Osteocyte (in vitro differentiated cells): Measurements from ENCODE around the gene ACOT7. TPM values are rescaled to one million over a fixed set of nuclear protein-coding genes. Genes with fewer than 3 reads are reported as not detected.

Experiments used
- DNase-seq: peaks from one replicate; pipeline ENCODE4 v3.0.0; 2021; ENCODE audit warnings: mixed read lengths; ENCODE audit not compliant: unreplicated experiment; ENCODE audit errors: extremely low spot score
- H3K27ac Mint-ChIP-seq: one replicate; pipeline ENCODE4 v1.8.0; 2021; ENCODE audit warnings: mild to moderate bottlenecking, mixed read lengths; ENCODE audit not compliant: unreplicated experiment
- H3K27me3 Mint-ChIP-seq: one replicate; pipeline ENCODE4 v1.8.0; 2021; ENCODE audit warnings: mixed read lengths; ENCODE audit not compliant: unreplicated experiment
- H3K36me3 Mint-ChIP-seq: one replicate; pipeline ENCODE4 v1.8.0; 2021; ENCODE audit warnings: mixed read lengths; ENCODE audit not compliant: unreplicated experiment
- H3K4me1 Mint-ChIP-seq: one replicate; pipeline ENCODE4 v1.8.0; 2021; ENCODE audit warnings: mixed read lengths; ENCODE audit not compliant: unreplicated experiment
- H3K4me3 Mint-ChIP-seq: one replicate; pipeline ENCODE4 v1.8.0; 2021; ENCODE audit warnings: mild to moderate bottlenecking, moderate library complexity, mixed read lengths; ENCODE audit not compliant: unreplicated experiment
- H3K9me3 Mint-ChIP-seq: one replicate; pipeline ENCODE4 v1.8.0; 2021; ENCODE audit warnings: mixed read lengths; ENCODE audit not compliant: unreplicated experiment
- CTCF ChIP-seq: fragments of 200-600 bp; sonication (generic); IDR thresholded peaks from 2 replicates; pipeline ENCODE4 v1.5.0; 2021; ENCODE audit warnings: antibody characterized with exemption, mild to moderate bottlenecking, moderate library complexity
- total RNA-seq: library from RNA; stranded (reverse); gene quantifications from 2 replicates; pipeline ENCODE4 v1.2.1, GENCODE V29; 2021

ACOT7 gene
- total RNA-seq, 1 donor from 2014 or later = 21.8 TPM

GRCh38 chr1:6276811-6277555, 116.6 kb downstream of the ACOT7 start:
- no peaks in the 10 kb centered on the region for H3K9me3 Mint-ChIP-seq
- H3K4me1 Mint-ChIP-seq = peaks cover 25% of the 10 kb centered on the region
- H3K27ac Mint-ChIP-seq = peak overlapping the region; percentile 90
- no peak for TF ChIP-seq CTCF
- no peak for DNase-seq
- peak overlapping the region; percentile 60 for H3K4me3 Mint-ChIP-seq
- no peaks in the 10 kb centered on the region for H3K36me3 Mint-ChIP-seq
- no peaks in the 10 kb centered on the region for H3K27me3 Mint-ChIP-seq

- no peak for TF ChIP-seq CTCF
- H3K27me3 Mint-ChIP-seq = no peaks in the 10 kb centered on the region
- peak overlapping the region; percentile 60 for H3K4me3 Mint-ChIP-seq
- DNase-seq = peak; percentile 89
- peaks cover 27% of the 10 kb centered on the region for H3K4me1 Mint-ChIP-seq
- no peaks in the 10 kb centered on the region for H3K36me3 Mint-ChIP-seq
- no peaks in the 10 kb centered on the region for H3K9me3 Mint-ChIP-seq
- H3K27ac Mint-ChIP-seq = peak overlapping the region; percentile 90
Observed at GRCh38 chr1:6275826-6276782, 117.5 kb downstream of the ACOT7 start.

GRCh38 chr1:6274622-6275139, 118.9 kb downstream of the ACOT7 start:
- H3K27ac Mint-ChIP-seq = no peak overlapping the region
- DNase-seq = no peak
- no peaks in the 10 kb centered on the region for H3K27me3 Mint-ChIP-seq
- no peaks in the 10 kb centered on the region for H3K36me3 Mint-ChIP-seq
- H3K4me3 Mint-ChIP-seq = no peak overlapping the region
- no peak for TF ChIP-seq CTCF
- no peaks in the 10 kb centered on the region for H3K9me3 Mint-ChIP-seq
- peaks cover 36% of the 10 kb centered on the region for H3K4me1 Mint-ChIP-seq

- H3K27me3 Mint-ChIP-seq = no peaks in the 10 kb centered on the region
- no peak overlapping the region for H3K4me3 Mint-ChIP-seq
- no peaks in the 10 kb centered on the region for H3K9me3 Mint-ChIP-seq
- H3K27ac Mint-ChIP-seq = no peak overlapping the region
- no peak for TF ChIP-seq CTCF
- H3K36me3 Mint-ChIP-seq = no peaks in the 10 kb centered on the region
- peaks cover 37% of the 10 kb centered on the region for H3K4me1 Mint-ChIP-seq
- no peak for DNase-seq
Observed at GRCh38 chr1:6274102-6274501, 119.5 kb downstream of the ACOT7 start.
